HCT116 (cell line): ENCODE measurements around the gene TSC22D4. TPM values are rescaled to one million over a fixed set of nuclear protein-coding genes. Genes with fewer than 3 reads are reported as not detected.

Source experiments
- ATAC-seq: fragments of 200-7000 bp; cut with Tn5 transposase; 2 replicates; pipeline ENCODE4 v1.9.1; 2020; ENCODE audit warnings: mild to moderate bottlenecking, moderate library complexity
- BruUV-seq: library from RNA; stranded (reverse); fragments of 400-500 nt; replicated peaks from 2 replicates; lab custom pipeline; 2021; lab: Mats Ljungman, UMichigan
- CTCF ChIA-PET: fragments of 300-600 bp; sonication (Branson Sonifier 250); formaldehyde crosslinking; loops from one replicate; lab custom pipeline; 2021; ENCODE audit warnings: antibody characterized with exemption; lab: Charles Lee
- POLR2A ChIA-PET: fragments of 300-600, 350-600 bp; sonication (Branson Sonifier 250); formaldehyde crosslinking; loops from one replicate; lab custom pipeline; 2021; ENCODE audit warnings: antibody characterized with exemption; lab: Charles Lee
- RAD21 ChIA-PET, 2 experiments: fragments of 300-600 bp; sonication (Branson Sonifier 250); formaldehyde crosslinking; loops; one replicate each; lab custom pipeline; 2023; ENCODE audit warnings: low total read pairs in 2 of 2; ENCODE audit not compliant: uncharacterized antibody in 2 of 2, unreplicated experiment in 2 of 2, low non-redundant PET in 1 of 2; lab: Charles Lee
- DNase-seq: peaks from one replicate; pipeline ENCODE4 v3.0.0-alpha.2; 2010; ENCODE audit warnings: low read depth, low spot score
- H2AFZ ChIP-seq: fragments of 200-600 bp; shearing (Covaris generic), sonication (generic); 2 replicates; pipeline ENCODE4 v1.6.1; 2017; ENCODE audit warnings: low read depth, mixed run types, mixed read lengths, antibody characterized with exemption, low read length; ENCODE audit not compliant: poor library complexity, severe bottlenecking
- H3K27ac ChIP-seq: 2 replicates; pipeline ENCODE4 v1.5.1; 2012; ENCODE audit warnings: low read depth, low read length
- H3K27me3 ChIP-seq: fragments of 200-600 bp; sonication (generic); 2 replicates; pipeline ENCODE4 v1.6.1; 2016; ENCODE audit warnings: mixed run types, low read length, mixed read lengths; ENCODE audit not compliant: insufficient read depth
- H3K36me3 ChIP-seq, 2 experiments: fragments of 200-500 bp in 1 of 2; fragments of 200-600 bp in 1 of 2; sonication (Bioruptor generic) in 1 of 2; sonication (generic) in 1 of 2; 2 replicates each; pipeline versions ENCODE4 v1.5.1 to v1.6.1; 2014 to 2016; ENCODE audit warnings: low read length in 2 of 2, inconsistent platforms in 1 of 2, mixed read lengths in 1 of 2, mixed run types in 1 of 2; ENCODE audit not compliant: insufficient read depth in 2 of 2, control insufficient read depth in 1 of 2
- H3K4me1 ChIP-seq, 2 experiments: fragments of 200-600 bp in 1 of 2; sonication (generic) in 1 of 2; 2 replicates each; pipeline versions ENCODE4 v1.5.1 to v1.6.1; 2012 to 2017; ENCODE audit warnings: low read length in 2 of 2, inconsistent platforms in 1 of 2, mild to moderate bottlenecking in 1 of 2, mixed read lengths in 1 of 2, mixed run types in 1 of 2, moderate library complexity in 1 of 2; ENCODE audit not compliant: insufficient read depth in 2 of 2, control insufficient read depth in 1 of 2
- H3K4me2 ChIP-seq: fragments of 200-600 bp; sonication (generic); 2 replicates; pipeline ENCODE4 v1.6.1; 2017; ENCODE audit warnings: mixed run types, low read length, mixed read lengths
- H3K4me3 ChIP-seq, 2 experiments: fragments of 200-600 bp in 1 of 2; sonication (generic) in 1 of 2; replicated peaks in 1 of 2; 2 replicates each; pipeline ENCODE4 v1.5.1; 2011 to 2016; ENCODE audit warnings: low read length in 2 of 2, control low read depth in 1 of 2, low read depth in 1 of 2, mild to moderate bottlenecking in 1 of 2, mixed read lengths in 1 of 2, mixed run types in 1 of 2
- H3K79me2 ChIP-seq: fragments of 200-600 bp; sonication (generic); 2 replicates; pipeline ENCODE4 v1.6.1; 2017; ENCODE audit warnings: mild to moderate bottlenecking, mixed run types, low read length, moderate library complexity, mixed read lengths; ENCODE audit not compliant: insufficient read depth
- H3K9ac ChIP-seq: fragments of 200-600 bp; sonication (generic); 2 replicates; pipeline ENCODE4 v1.6.1; 2016; ENCODE audit warnings: low read length, mixed read lengths
- H3K9me2 ChIP-seq: fragments of 200-600 bp; sonication (generic), shearing (Covaris generic); 2 replicates; pipeline ENCODE4 v1.6.1; 2017; ENCODE audit warnings: mixed run types, mild to moderate bottlenecking, moderate library complexity; ENCODE audit not compliant: insufficient read depth
- H3K9me3 ChIP-seq, 2 experiments: fragments of 200-500 bp in 1 of 2; fragments of 200-600 bp in 1 of 2; sonication (Bioruptor generic) in 1 of 2; sonication (generic) in 1 of 2; 2 replicates each; pipeline ENCODE4 v1.6.1; 2014 to 2017; ENCODE audit warnings: low read length in 2 of 2, mixed read lengths in 2 of 2, inconsistent platforms in 1 of 2, low read depth in 1 of 2, mild to moderate bottlenecking in 1 of 2, mixed run types in 1 of 2, moderate library complexity in 1 of 2; ENCODE audit not compliant: control insufficient read depth in 1 of 2, insufficient read depth in 1 of 2
- H4K20me1 ChIP-seq: fragments of 200-600 bp; sonication (generic), shearing (Covaris generic); 2 replicates; pipeline ENCODE4 v1.6.1; 2017; ENCODE audit warnings: mixed run types, mild to moderate bottlenecking, moderate library complexity; ENCODE audit not compliant: insufficient read depth
- ATF3 ChIP-seq: IDR thresholded peaks from 2 replicates; pipeline ENCODE4 v1.6.1; 2012
- CBX3 ChIP-seq: IDR thresholded peaks from 2 replicates; pipeline ENCODE4 v1.6.1; 2012; ENCODE audit warnings: low read depth
- CEBPB ChIP-seq: IDR thresholded peaks from 2 replicates; pipeline ENCODE4 v1.6.1; 2012; ENCODE audit warnings: low read depth
- ELF1 ChIP-seq: IDR thresholded peaks from 2 replicates; pipeline ENCODE4 v1.6.1; 2012; ENCODE audit warnings: low read depth, borderline replicate concordance
- EZH2 ChIP-seq: fragments of 200-600 bp; sonication (generic); IDR thresholded peaks from 2 replicates; pipeline ENCODE4 v1.6.1; 2017; ENCODE audit warnings: antibody characterized with exemption, mixed run types
- EZH2phosphoT487 ChIP-seq: fragments of 200-600 bp; IDR thresholded peaks from 2 replicates; pipeline ENCODE4 v1.6.1; 2018; ENCODE audit warnings: antibody characterized with exemption, borderline replicate concordance
- JUND ChIP-seq: IDR thresholded peaks from 2 replicates; pipeline ENCODE4 v1.6.1; 2012
- MAX ChIP-seq: IDR thresholded peaks from 2 replicates; pipeline ENCODE4 v1.6.1; 2012
- POLR2A ChIP-seq: IDR thresholded peaks from 2 replicates; pipeline ENCODE4 v1.7.0; 2011; ENCODE audit warnings: borderline replicate concordance; ENCODE audit not compliant: insufficient read depth, insufficient read length; ENCODE audit errors: extremely low read depth
- POLR2AphosphoS5 ChIP-seq: IDR thresholded peaks from 2 replicates; pipeline ENCODE4 v1.6.1; 2011; ENCODE audit warnings: mild to moderate bottlenecking, low read depth, low read length, moderate library complexity
- RAD21 ChIP-seq: IDR thresholded peaks from 2 replicates; pipeline ENCODE4 v1.6.1; 2012; ENCODE audit warnings: low read depth, mild to moderate bottlenecking
- REST ChIP-seq: IDR thresholded peaks from 2 replicates; pipeline ENCODE4 v1.6.1; 2012; ENCODE audit warnings: low read depth
- SP1 ChIP-seq: IDR thresholded peaks from 2 replicates; pipeline ENCODE4 v1.6.1; 2012; ENCODE audit warnings: low read depth
- TCF7L2 ChIP-seq: IDR thresholded peaks from 2 replicates; pipeline ENCODE4 v1.7.0; 2011; ENCODE audit warnings: borderline replicate concordance, inconsistent platforms; ENCODE audit not compliant: insufficient read depth, insufficient read length; ENCODE audit errors: extremely low read depth
- YY1 ChIP-seq: IDR thresholded peaks from 2 replicates; pipeline ENCODE4 v1.6.1; 2011; ENCODE audit warnings: low read length, low read depth, moderate library complexity, mild to moderate bottlenecking; ENCODE audit not compliant: insufficient replicate concordance; ENCODE audit errors: extremely low read depth
- ZFX ChIP-seq: fragments of 450-650 bp; IDR thresholded peaks from 2 replicates; pipeline ENCODE4 v1.6.1; 2017
- ZNF274 ChIP-seq: fragments of 200-500 bp; sonication (Bioruptor generic); IDR thresholded peaks from 2 replicates; pipeline ENCODE4 v1.6.1; 2014; ENCODE audit warnings: mild to moderate bottlenecking, low read depth, low read length, inconsistent platforms
- intact Hi-C: fragments of 100-400 bp; cut with micrococcal nuclease; formaldehyde crosslinking; loops from 2 replicates; pipeline ENCODE4 v1.10.0; 2022
- total RNA-seq: library from RNA; stranded (reverse); gene quantifications from one replicate; pipeline ENCODE4 v1.2.1, GENCODE V29; 2021; ENCODE audit not compliant: unreplicated experiment

Gene TSC22D4
- total RNA-seq, 1 experiment from 2014 or later, result 36.9 TPM

- H2AFZ ChIP-seq, result no peak overlapping the region
- ATAC-seq, result no peak
- no peak overlapping the region for H3K4me3 ChIP-seq
- H3K36me3 ChIP-seq, result no peaks in the 10 kb centered on the region
- intact Hi-C loops, result no loop called here
- no peaks in the 10 kb centered on the region for H3K79me2 ChIP-seq
- H3K27ac ChIP-seq, result no peak overlapping the region
- TF ChIP-seq ELF1 (no peak), JUND (no peak), RAD21 (no peak), CEBPB (no peak), ZFX (no peak), YY1 (no peak), EZH2 (no peak), REST (no peak), SP1 (no peak), TCF7L2 (no peak), POLR2AphosphoS5 (no peak), CBX3 (no peak), ZNF274 (no peak), ATF3 (no peak), EZH2phosphoT487 (no peak), MAX (no peak), POLR2A (no peak)
- TF ChIP-seq, all 23 proteins: peak for 0
- CTCF ChIA-PET, result interaction anchor here (0.9 kb wide), 1 partner anchor 24 kb away, joined by 4 read pairs; no protein-coding TSS in a partner anchor
- Histone ChIP-seq H3K27me3 (no peaks in the 10 kb centered on the region), H4K20me1 (no peaks in the 10 kb centered on the region), H3K9me3 (no peaks in the 10 kb centered on the region), H3K9me2 (no peaks in the 10 kb centered on the region), H3K4me2 (no peak overlapping the region), H3K4me1 (peaks cover 29 to 61% of the 10 kb centered on the region in 2 experiments), H3K9ac (no peak overlapping the region)
- RAD21 ChIA-PET, result no interaction called here
- no TSS peak for BruUV-seq
- no peak for DNase-seq
- POLR2A ChIA-PET, result no interaction called here
Measured at GRCh38 chr7:100506356-100506923, 27.4 kb upstream of the TSC22D4 start.
